ENCODE results near the gene AVEN.

DNA sequence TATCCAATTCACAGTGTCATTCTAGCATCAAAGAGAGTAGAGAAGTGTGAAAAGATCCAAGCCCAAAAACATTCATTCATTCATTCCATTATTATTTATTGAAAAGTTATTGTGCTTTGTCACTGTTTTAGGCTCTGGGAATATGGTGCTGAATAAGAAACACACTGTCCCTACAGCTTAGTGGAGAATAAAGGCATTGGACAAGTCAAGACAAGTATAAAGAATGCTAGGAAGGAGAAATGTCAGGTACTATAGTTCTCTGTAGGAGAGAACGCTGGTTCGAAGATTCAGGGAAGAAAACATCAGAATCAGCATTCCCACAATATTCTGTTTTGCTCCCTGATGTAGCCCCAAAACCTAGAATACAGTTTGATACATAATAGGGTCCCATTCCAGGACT lies 199.5 kb downstream of the AVEN start:
- TF ChIP-seq RFX5 (IDR thresholded peaks at IDR 0.05; ENCODE audit: low read length) = no peak
- no peak for TF ChIP-seq MXI1 (IDR thresholded peaks at IDR 0.05; ENCODE audit: low read depth, low read length)
- TF ChIP-seq, protein P1, sequence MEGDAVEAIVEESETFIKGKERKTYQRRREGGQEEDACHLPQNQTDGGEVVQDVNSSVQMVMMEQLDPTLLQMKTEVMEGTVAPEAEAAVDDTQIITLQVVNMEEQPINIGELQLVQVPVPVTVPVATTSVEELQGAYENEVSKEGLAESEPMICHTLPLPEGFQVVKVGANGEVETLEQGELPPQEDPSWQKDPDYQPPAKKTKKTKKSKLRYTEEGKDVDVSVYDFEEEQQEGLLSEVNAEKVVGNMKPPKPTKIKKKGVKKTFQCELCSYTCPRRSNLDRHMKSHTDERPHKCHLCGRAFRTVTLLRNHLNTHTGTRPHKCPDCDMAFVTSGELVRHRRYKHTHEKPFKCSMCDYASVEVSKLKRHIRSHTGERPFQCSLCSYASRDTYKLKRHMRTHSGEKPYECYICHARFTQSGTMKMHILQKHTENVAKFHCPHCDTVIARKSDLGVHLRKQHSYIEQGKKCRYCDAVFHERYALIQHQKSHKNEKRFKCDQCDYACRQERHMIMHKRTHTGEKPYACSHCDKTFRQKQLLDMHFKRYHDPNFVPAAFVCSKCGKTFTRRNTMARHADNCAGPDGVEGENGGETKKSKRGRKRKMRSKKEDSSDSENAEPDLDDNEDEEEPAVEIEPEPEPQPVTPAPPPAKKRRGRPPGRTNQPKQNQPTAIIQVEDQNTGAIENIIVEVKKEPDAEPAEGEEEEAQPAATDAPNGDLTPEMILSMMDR (IDR thresholded peaks at IDR 0.05) = no peak
- TF ChIP-seq, protein P2, sequence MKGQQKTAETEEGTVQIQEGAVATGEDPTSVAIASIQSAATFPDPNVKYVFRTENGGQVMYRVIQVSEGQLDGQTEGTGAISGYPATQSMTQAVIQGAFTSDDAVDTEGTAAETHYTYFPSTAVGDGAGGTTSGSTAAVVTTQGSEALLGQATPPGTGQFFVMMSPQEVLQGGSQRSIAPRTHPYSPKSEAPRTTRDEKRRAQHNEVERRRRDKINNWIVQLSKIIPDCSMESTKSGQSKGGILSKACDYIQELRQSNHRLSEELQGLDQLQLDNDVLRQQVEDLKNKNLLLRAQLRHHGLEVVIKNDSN (IDR thresholded peaks at IDR 0.05; ENCODE audit: borderline replicate concordance, low read depth) = no peak
- no peak for TF ChIP-seq CHD2 (IDR thresholded peaks at IDR 0.05; ENCODE audit: low read length, partially characterized antibody)
- no peak for TF ChIP-seq FOSL2 (IDR thresholded peaks at IDR 0.05; ENCODE audit: borderline replicate concordance, low read depth)
- no peak for TF ChIP-seq FOXJ3 (CRISPR knock-in tag; IDR thresholded peaks at IDR 0.05)
- TF ChIP-seq YY1 (IDR thresholded peaks at IDR 0.05; ENCODE audit: low read depth) = no peak
- TF ChIP-seq, protein P3, sequence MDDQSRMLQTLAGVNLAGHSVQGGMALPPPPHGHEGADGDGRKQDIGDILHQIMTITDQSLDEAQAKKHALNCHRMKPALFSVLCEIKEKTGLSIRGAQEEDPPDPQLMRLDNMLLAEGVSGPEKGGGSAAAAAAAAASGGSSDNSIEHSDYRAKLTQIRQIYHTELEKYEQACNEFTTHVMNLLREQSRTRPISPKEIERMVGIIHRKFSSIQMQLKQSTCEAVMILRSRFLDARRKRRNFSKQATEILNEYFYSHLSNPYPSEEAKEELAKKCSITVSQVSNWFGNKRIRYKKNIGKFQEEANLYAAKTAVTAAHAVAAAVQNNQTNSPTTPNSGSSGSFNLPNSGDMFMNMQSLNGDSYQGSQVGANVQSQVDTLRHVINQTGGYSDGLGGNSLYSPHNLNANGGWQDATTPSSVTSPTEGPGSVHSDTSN (IDR thresholded peaks at IDR 0.05) = no peak
- no peak for TF ChIP-seq JUND (IDR thresholded peaks at IDR 0.05)
- no peak for TF ChIP-seq RAD21 (IDR thresholded peaks at IDR 0.05; ENCODE audit: low read length)
